Parathyroid adenoma (tissue), 2 donors: ENCODE results near the gene PPP2R5E.

ENCODE experiments used
- H2AFZ ChIP-seq: fragments of 300-600 bp; sonication (generic); one replicate; pipeline ENCODE4 v1.7.0; 2017; ENCODE audit warnings: antibody characterized with exemption, mild to moderate bottlenecking
- H3K27ac ChIP-seq: fragments of 300-600 bp; sonication (generic); one replicate; pipeline ENCODE4 v1.7.0; 2017
- H3K27me3 ChIP-seq: fragments of 300-600 bp; sonication (generic); one replicate; pipeline ENCODE4 v1.7.0; 2017; ENCODE audit warnings: low read length; ENCODE audit not compliant: control insufficient read depth, insufficient read depth
- H3K36me3 ChIP-seq: fragments of 300-600 bp; sonication (generic); one replicate; pipeline ENCODE4 v1.7.0; 2017; ENCODE audit warnings: low read length; ENCODE audit not compliant: control insufficient read depth, insufficient read depth
- H3K4me1 ChIP-seq: fragments of 300-600 bp; sonication (generic); one replicate; pipeline ENCODE4 v1.7.0; 2017; ENCODE audit warnings: control low read depth
- H3K4me2 ChIP-seq: fragments of 300-600 bp; sonication (generic); one replicate; pipeline ENCODE4 v1.7.0; 2017; ENCODE audit warnings: low read length
- H3K4me3 ChIP-seq: fragments of 300-600 bp; sonication (generic); one replicate; pipeline ENCODE4 v1.7.0; 2017; ENCODE audit warnings: low read depth, low read length
- H3K79me2 ChIP-seq: fragments of 300-600 bp; sonication (generic); one replicate; pipeline ENCODE4 v1.7.0; 2017; ENCODE audit warnings: control low read depth
- H3K9ac ChIP-seq: fragments of 300-600 bp; sonication (generic); one replicate; pipeline ENCODE4 v1.7.0; 2017; ENCODE audit warnings: mild to moderate bottlenecking
- H3K9me3 ChIP-seq: fragments of 300-600 bp; sonication (generic); one replicate; pipeline ENCODE4 v1.7.0; 2017; ENCODE audit warnings: low read length; ENCODE audit not compliant: control insufficient read depth
- TF ChIP-seq, protein P1 (sequence below): fragments of 300-600 bp; sonication (generic); IDR thresholded peaks from one replicate; pipeline ENCODE4 v1.7.0; 2017; ENCODE audit warnings: antibody characterized with exemption, mild to moderate bottlenecking
- donor health status: primary hyperparathyroidism.

Gene PPP2R5E

DNA sequence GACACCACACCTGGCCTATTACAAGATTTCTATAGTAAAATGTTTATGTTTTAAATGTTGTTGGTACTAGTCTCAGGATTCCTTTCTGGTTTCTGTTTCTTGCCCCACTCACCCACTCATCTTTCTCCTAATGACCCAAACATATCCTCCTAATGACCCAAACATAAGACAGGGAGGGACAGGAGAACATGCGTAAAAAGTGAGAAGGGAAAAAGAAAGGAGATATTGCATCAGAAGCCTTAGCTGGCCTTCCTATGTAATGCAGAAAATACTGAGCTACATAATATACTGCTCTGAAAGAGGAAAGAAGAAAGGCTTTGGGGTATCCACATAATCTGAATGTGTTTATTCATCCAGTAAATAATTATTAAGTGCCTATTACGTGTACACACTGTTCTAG lies 119.8 kb downstream of the PPP2R5E start:
- H3K79me2 ChIP-seq, result peaks cover 22% of the 10 kb centered on the region
- H3K4me2 ChIP-seq, result no peak overlapping the region
- no peak overlapping the region for H3K27ac ChIP-seq
- H3K9me3 ChIP-seq, result no peaks in the 10 kb centered on the region
- no peak overlapping the region for H3K4me3 ChIP-seq
- H3K4me1 ChIP-seq, result no peaks in the 10 kb centered on the region
- no peak overlapping the region for H2AFZ ChIP-seq
- TF ChIP-seq, protein P1, sequence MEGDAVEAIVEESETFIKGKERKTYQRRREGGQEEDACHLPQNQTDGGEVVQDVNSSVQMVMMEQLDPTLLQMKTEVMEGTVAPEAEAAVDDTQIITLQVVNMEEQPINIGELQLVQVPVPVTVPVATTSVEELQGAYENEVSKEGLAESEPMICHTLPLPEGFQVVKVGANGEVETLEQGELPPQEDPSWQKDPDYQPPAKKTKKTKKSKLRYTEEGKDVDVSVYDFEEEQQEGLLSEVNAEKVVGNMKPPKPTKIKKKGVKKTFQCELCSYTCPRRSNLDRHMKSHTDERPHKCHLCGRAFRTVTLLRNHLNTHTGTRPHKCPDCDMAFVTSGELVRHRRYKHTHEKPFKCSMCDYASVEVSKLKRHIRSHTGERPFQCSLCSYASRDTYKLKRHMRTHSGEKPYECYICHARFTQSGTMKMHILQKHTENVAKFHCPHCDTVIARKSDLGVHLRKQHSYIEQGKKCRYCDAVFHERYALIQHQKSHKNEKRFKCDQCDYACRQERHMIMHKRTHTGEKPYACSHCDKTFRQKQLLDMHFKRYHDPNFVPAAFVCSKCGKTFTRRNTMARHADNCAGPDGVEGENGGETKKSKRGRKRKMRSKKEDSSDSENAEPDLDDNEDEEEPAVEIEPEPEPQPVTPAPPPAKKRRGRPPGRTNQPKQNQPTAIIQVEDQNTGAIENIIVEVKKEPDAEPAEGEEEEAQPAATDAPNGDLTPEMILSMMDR, result no peak
- H3K27me3 ChIP-seq, result no peaks in the 10 kb centered on the region
- H3K36me3 ChIP-seq, result no peaks in the 10 kb centered on the region
- no peak overlapping the region for H3K9ac ChIP-seq

DNA sequence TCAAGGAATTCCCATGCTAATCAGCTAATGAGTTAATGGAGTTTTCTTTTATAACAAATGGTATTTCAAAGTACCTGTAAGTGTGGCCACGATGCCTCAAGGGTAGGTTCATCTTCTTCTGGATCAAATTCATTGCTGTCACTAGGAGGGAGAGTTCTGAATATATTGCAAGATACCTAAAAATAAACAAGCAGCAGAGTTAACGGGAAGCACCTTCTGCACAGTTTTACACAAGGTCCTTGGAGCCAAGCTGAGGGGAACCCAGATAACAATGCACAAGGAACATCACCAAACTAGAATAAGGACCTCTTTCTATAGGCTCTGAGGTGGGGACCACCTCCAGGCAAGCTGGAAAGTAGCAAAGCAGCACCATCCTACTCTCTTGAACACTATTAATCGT lies 121.3 kb downstream of the PPP2R5E start:
- H3K79me2 ChIP-seq, result peaks cover 19% of the 10 kb centered on the region
- no peaks in the 10 kb centered on the region for H3K36me3 ChIP-seq
- no peak overlapping the region for H2AFZ ChIP-seq
- H3K4me2 ChIP-seq, result no peak overlapping the region
- H3K9ac ChIP-seq, result no peak overlapping the region
- no peak overlapping the region for H3K27ac ChIP-seq
- H3K4me3 ChIP-seq, result no peak overlapping the region
- no peaks in the 10 kb centered on the region for H3K4me1 ChIP-seq
- no peaks in the 10 kb centered on the region for H3K27me3 ChIP-seq
- no peaks in the 10 kb centered on the region for H3K9me3 ChIP-seq
- TF ChIP-seq, protein P1, result no peak

DNA sequence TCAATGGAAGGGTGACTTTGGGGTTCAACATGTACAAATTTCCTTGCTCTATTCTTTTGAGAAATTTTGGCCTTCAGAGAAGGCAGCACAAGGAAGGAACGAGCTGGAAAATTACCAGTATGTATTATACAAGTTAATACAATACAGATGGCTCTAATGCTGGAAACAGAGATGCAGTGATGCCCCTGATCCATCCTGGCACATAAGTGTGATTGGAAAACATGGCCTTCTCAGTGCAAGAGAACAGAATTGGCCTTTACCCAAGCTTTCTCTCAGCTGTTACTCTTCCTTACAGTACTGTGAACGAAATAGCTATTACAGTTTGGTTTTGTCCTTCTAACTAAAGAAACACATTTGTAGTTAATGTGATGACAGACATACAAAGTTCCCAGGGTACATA lies 122.0 kb downstream of the PPP2R5E start:
- H3K27ac ChIP-seq, result no peak overlapping the region
- H3K4me3 ChIP-seq, result no peak overlapping the region
- no peaks in the 10 kb centered on the region for H3K36me3 ChIP-seq
- H3K27me3 ChIP-seq, result no peaks in the 10 kb centered on the region
- H3K4me1 ChIP-seq, result no peaks in the 10 kb centered on the region
- no peak overlapping the region for H3K9ac ChIP-seq
- TF ChIP-seq, protein P1, result no peak
- no peak overlapping the region for H2AFZ ChIP-seq
- H3K4me2 ChIP-seq, result no peak overlapping the region
- H3K9me3 ChIP-seq, result no peaks in the 10 kb centered on the region
- H3K79me2 ChIP-seq, result peaks cover 17% of the 10 kb centered on the region

DNA sequence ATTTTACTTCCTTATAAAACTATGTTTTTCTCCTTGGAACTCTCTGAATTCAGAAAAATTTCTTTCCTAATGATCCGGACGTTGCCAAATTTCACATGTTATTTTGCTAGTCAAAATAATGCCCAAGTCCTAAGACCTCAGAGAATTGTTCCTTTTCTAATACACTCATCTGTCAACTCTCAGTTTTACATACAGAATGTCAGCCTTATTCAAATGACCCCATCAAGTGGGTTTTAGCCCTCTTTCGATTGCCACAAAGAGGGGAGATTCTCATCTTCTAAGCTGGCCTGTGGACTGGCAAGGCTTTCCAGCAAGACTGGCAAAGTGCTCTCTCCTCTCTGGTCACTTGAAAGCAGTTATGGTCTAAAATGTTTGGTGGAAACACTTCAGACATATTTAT lies 125.2 kb downstream of the PPP2R5E start:
- H3K9ac ChIP-seq, result no peak overlapping the region
- no peaks in the 10 kb centered on the region for H3K4me1 ChIP-seq
- H3K9me3 ChIP-seq, result no peaks in the 10 kb centered on the region
- TF ChIP-seq, protein P1, result no peak
- H3K4me2 ChIP-seq, result no peak overlapping the region
- no peak overlapping the region for H3K4me3 ChIP-seq
- H3K36me3 ChIP-seq, result no peaks in the 10 kb centered on the region
- H3K27me3 ChIP-seq, result no peaks in the 10 kb centered on the region
- H2AFZ ChIP-seq, result no peak overlapping the region
- peaks cover 5% of the 10 kb centered on the region for H3K79me2 ChIP-seq
- H3K27ac ChIP-seq, result no peak overlapping the region

DNA sequence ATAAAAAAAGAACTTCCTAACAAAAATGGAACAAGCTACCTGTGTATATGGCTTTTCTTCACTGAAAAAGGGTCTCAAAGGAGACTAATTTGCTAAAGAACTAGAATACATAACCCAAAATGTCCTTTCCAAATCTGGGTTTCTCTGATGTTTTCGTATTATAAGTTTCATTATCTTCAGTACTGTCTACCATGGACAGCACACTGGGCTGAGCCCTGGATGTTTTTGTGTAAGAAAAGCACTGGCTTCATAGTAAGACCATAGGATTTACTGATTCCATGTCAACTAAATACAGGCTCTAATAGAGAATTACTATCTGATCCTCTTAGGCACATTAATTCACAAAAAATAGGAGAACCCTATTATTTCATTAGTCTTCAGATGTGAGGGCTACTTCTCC lies 130.2 kb downstream of the PPP2R5E start:
- Histone ChIP-seq H3K9me3 (no peaks in the 10 kb centered on the region), H3K4me1 (no peaks in the 10 kb centered on the region), H3K4me3 (no peak overlapping the region), H3K9ac (no peak overlapping the region), H3K27me3 (no peaks in the 10 kb centered on the region), H2AFZ (no peak overlapping the region), H3K79me2 (peaks cover 2% of the 10 kb centered on the region), H3K36me3 (no peaks in the 10 kb centered on the region), H3K4me2 (no peak overlapping the region), H3K27ac (no peak overlapping the region)
- TF ChIP-seq, protein P1, result no peak
